Loucy (cell line): ENCODE data around the gene SCAANT1.

Source experiments
- CTCF ChIP-seq: fragments of 200-600 bp; sonication (generic); conservative IDR thresholded peaks from 2 replicates; pipeline ENCODE4 v1.5.1; 2014; ENCODE audit warnings: mild to moderate bottlenecking, antibody characterized with exemption, low read length
- EZH2phosphoT487 ChIP-seq: fragments of 200-600 bp; IDR thresholded peaks from 2 replicates; pipeline ENCODE4 v1.6.1; 2018; ENCODE audit warnings: antibody characterized with exemption, mild to moderate bottlenecking, moderate library complexity, borderline replicate concordance

DNA sequence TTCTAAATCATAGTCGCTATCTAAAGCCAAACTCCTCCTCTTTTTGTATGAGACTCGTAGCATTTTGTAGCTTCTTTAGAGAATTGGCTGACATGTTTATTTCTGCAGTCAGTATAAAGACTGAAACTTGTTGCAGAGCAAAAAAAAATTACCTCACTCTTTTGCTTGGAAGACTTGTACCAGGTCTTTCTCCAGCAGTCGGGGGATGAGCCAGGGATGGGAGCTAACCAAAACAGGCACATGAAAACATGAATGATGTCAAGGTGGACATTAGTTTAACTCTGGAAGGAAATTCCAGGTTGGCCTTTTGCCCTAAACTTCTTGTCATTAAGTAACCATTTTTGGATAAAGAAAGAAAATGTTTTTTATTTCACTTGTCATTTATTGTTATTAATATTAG, 47.0 kb upstream of the SCAANT1 start:
- TF ChIP-seq CTCF (no peak), EZH2phosphoT487 (no peak)
